SK-N-DZ (cell line): ENCODE data around the gene PHAX.
"Not testable (repeated sequence)": the region's sequence is repeated elsewhere in the genome, so short reads cannot be mapped to it uniquely, and the experiment has no call there.

Experiments
- DNase-seq: peaks from one replicate; pipeline ENCODE4 v3.0.0-alpha.2; 2015; ENCODE audit warnings: low spot score
- small RNA-seq, 2 experiments: library from RNA; depleted of rRNA; stranded (forward); fragments of <200 nt; gene quantifications; one replicate each; pipeline ENCODE3, GENCODE V24; 2014

The PHAX gene

DNA sequence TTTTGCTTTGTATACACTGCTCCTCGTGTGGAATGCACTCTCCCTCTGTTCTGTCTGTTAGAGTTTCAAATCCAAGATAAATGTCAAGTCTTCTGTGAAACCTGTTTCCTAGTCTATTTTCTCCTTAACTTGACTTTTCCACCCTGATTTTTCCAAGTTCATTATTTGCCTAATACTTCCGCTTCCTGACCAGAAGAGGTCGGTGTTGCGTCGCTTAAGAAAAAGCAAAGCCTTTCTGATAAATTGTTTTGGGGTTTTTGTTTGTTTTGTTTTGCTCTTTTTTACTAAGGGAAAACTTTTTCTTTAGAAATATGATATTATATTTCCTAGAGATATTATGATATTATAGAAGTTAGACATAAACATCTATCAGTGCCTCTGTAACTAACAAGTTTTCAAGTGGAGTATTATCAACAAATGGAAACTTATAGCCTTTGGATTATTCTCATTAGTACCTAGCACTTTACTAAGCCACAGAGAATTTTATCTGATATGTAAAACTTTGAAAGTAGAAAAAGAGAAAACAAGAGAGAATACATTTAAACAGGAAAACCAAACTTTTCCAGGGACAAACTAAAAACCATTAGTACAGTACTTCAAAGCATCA is 55.8 kb downstream of the PHAX start:
- DNase-seq = peak; percentile 42

DNA sequence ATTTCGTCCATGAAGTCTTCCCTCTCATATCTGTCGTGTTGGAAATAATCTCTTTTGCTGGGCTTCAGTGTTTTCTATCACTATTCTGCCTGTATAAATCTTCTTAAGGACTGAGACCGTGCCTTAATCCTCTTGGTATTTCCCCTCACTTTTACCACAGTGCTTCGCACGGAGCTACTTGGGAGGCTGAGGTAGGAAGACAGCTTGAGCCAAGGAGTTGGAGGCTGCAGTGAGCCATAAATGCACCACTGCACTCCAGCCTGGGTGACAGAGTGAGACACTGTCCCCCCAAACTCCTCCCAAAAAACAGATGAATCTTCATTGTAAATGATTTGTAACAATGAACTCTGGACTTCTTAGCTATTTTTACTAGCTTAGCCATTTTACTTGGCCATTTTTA is 57.8 kb downstream of the PHAX start:
- no peak for DNase-seq

DNA sequence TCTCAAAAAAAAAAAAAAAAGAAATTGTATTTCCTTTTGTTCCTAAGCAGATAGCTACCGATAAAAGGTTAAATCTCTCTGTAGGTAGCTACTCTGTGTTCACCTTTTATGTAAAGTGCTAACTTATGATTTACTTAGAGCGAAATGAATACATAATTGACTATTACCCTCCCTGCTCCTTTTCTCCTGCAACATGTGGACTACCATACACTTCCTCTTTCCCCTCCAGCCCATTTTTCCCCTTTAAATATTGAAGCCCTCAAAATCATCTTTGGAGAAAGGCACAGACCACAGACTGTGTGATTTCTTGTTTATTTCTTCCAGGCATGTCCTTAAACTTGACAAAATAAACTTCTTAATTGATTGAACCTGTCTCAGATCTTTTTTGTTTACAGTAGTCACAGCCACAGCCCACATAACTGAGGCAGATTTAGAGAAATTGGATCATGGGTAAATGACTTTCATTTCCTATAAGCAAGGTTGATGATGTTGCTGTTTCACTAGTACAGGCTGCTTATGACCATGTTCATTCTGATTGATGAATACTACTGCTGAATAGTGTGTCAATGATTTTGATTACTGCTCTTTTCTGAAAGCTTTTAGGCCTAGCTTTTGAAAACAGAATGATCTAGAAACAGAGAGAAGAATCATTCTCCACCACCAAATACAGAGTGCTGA is 59.2 kb downstream of the PHAX start:
- DNase-seq = no peak

DNA sequence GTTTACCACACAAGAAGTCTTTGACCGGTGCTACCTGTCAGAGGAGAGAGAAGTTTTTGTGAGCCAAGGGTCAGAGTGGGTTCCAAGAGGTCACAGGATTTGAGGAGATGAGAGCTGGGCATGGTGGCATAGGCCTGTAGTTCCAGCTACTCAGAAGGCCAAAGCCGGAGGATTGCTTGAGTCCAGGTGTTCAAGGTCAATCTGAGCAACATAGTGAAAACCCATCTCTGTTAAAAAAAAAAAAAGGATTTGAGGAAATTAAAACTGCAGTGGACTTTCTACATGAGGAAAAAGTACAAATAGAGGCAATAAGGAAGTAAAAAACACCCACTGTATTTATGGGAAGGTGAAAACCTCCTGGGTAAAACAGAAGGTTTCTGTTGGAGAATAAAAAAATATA is 63.8 kb downstream of the PHAX start:
- no peak for DNase-seq

DNA sequence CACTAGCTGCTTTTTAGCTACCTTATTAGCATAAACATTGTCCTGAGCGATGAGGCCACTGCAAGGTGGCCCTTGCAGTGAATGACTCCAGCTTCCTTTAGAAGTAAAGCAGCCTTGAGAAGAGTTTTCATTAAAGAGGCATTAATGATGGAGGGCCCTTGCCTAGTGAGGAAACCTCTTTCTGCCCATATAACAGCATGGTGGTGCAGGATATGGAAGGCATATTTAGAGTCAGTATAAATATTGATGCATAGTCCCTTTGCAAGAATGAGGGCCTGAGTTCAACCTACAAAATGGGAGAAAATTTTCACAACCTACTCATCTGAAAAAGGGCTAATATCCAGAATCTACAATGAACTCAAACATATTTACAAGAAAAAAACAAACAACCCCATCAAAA is 69.4 kb downstream of the PHAX start:
- DNase-seq = not testable (repeated sequence)

DNA sequence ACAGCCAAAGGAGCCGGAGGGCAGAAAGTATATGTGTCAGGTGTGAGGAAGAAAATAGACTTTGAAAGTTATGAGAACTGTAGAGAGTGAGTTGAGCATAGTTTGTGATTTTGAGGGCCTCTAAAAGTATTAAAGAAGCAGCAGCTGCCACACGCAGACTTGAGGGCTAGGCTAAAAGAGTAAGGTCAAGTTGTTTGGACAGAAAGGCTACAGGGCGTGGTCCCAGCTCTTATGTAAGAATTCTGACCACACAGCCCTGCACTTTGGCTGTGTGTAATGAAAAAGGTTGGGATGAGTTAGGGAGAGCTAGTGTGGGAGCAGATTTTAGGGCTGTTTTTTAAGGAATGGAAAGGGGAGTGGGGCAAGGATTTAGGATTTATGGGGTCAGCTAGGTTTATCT is 70.9 kb downstream of the PHAX start:
- not testable (repeated sequence) for DNase-seq

DNA sequence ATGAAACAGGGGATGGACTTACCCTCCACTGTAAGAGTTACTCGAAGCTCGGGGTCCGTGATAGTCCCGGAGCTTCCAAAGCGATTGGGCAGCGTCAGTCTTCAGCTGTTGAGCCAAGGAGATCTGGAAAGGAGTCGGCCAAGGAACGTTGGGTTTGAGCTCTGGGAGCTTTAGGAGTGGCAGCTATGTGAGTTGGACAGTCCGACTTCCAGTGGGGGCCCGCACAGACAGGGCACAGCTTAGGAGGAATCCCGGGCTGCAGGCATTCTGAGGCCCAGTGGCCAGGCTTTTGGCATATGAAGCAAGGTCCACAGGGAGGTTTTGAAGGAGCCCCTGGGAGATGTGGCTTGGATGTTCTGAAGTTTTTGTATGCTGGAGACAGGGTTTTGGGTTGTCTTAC is 72.7 kb downstream of the PHAX start:
- DNase-seq = no peak

DNA sequence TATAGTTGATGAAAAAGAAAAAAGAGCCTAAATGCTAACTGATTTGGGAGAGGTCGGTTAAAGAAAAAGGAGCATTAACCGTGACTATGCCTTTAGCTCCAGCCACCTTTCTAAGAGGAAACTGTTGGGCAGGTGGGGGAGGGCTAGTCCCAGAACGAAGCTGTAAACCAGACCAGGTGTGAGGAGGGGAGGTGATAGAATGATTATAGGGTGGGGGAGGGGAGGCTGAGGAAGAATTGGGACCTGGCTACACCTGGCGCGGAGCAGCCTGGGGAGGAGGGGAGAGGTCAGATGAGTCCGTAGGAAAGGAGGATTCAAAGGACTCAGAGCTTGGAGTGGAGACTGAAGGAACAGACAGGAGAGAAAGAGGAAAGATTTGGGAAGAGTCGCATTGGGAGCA is 73.4 kb downstream of the PHAX start:
- no peak for DNase-seq

DNA sequence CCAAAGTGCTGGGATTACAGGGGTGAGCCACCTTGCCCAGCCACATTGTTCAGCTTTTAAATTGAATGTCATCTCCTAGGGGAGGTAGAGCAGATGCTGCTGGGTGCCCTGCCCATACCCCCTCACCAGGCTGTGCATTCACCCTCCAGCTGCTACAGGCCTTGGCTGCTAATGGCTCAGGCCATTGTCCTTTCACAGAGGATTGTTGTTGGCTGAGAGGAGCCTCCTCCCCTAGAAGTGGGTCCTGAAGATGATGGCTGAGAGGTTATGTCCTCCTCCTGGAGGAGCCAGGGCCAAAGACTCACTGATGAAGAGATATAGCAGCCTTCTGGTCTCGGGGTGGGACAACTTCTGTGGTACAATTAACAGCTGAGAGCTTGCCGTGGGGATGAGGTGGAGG is 74.6 kb downstream of the PHAX start:
- DNase-seq = no peak

DNA sequence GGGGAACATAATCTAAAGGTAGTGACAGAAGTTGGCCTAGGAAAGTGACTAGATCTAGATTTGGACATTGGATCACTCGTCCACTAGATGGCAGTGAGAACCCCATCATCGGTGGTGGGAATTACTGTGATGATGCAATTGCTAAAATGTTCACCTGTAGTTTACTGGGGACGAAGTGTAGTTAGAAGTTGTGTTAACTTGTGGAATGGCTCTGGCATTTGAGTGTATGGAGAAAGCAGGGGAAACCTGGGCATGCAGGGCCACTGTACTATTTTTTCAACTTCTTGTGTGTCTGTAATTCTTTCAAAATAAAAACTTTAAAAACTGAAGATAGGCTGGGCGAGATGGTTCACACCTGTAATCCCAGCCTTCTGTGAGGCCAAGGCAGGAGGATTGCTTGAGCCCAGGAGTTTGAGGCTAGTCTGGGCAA is 75.5 kb downstream of the PHAX start:
- peak; percentile 57 for DNase-seq

Small RNAs within 50 kb of the gene (small RNA-seq; reads per million reads assigned to genes)
- gene BOLA3P3 (0 reads per million in 2 experiments), gene RNU6-290P (0 reads per million in 2 experiments)
